SH-SY5Y (cell line): ENCODE measurements around the gene BIN1.

Source experiments
- GATA2 ChIP-seq: IDR thresholded peaks from 2 replicates; pipeline ENCODE4 v1.6.1; 2011; ENCODE audit warnings: mild to moderate bottlenecking, low read depth, low read length
- GATA3 ChIP-seq: IDR thresholded peaks from 2 replicates; pipeline ENCODE4 v1.6.1; 2011; ENCODE audit warnings: low read depth, mild to moderate bottlenecking, low read length, moderate library complexity

DNA sequence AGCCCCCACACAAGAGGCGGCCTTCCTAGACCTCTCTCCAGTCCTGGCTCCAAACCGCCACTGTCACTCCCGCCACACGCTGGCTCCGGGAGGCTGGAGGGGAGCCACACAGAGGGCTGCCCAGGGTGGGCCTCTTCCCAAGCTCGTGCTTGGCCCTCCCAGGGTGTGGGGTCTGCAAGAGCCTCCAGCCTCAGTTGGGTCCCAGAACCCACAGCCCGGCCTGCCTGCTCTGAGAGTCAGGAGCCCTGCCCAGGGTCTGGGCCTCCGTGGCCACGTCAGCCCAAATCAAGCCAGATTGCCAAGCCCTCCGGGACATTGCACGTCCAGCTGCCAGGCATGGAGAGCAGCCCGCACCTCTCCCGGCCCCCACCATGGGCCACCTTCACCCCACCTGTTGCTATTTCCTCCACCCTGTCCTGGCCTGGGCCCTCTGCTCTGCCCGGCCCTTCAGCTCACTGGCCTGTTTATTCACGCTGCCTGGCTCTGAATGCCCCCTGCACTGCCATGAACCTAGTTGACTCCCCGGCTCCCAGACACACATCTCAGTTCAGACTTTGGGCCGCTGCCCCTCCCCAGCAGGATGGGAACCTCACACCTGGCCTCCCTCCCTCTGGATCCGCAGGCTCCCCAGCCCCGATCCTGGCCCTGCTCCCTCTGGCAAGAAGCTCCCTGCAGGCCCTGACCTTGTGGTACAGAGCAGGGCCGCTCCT, 61.0 kb downstream of the BIN1 start:
- TF ChIP-seq GATA3 (no peak), GATA2 (no peak)
